Head of caudate nucleus (tissue), 42 donors: ENCODE results near the gene IL24.
A peak's percentile ranks its signal among the peaks of the same experiment; 100 is the strongest.
"Not testable (repeated sequence)": the region's sequence is repeated elsewhere in the genome, so short reads cannot be mapped to it uniquely, and the experiment has no call there.

Source experiments
- DNase-seq, 42 donors: peaks; one replicate each; pipeline versions ENCODE4 v3.0.0 to v3.0.0-alpha.2; 2020 to 2021; ENCODE audit warnings: mixed read lengths in 7 of 42
- intact Hi-C: fragments of 100-400 bp; cut with DNase I; formaldehyde crosslinking; loops from one replicate; pipeline ENCODE4 v1.15.0; 2022

Gene IL24

DNA sequence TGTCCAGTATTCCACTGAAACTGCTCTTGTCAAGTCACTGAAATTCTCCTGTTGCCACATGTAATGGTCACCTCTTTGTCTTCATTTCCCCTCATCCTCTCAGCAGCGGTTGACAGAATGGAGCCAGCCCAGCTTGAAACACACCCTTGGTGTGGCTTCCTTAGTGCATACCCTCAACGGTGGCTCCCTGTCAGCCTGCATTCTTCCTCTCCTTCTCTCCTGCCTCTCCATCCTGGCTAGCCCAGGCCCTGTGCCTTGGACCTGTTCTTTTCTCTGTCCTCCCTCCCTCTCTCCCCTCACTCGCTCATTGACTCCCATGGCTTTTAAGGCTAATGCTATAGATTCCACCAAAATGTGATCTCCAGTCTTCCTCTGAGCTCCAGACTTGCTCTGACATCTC, 20.8 kb downstream of the IL24 start:
- no peak for DNase-seq
- intact Hi-C loops, result loop anchor here (10.0 kb wide), 1 partner anchor 283 kb away; the partner anchor contains the start of gene DYRK3

DNA sequence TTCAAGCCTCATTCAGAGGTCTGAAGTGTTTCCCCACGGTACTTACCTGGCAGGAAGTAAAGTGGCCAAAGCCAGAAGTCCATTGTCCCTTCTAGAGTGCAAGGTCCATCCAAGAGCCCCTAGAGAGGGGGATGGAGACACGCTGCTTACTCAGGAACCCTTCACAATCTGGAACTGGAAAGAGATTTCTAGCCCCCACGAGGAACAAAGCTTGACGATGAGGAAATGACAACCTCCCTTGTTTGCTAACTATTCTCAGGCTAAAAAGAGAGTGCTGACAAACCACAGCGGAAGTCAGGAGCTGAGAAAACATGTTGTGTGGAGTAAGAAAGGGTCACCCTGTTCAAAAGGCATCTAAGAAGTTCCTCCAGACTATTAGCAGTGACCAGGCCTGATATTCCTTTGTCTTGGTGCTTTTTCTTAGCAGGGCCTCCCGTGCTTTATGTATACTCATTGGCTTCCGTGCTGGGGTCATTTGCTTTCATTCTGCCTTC, 24.6 kb downstream of the IL24 start, which contains the start of gene FCMR:
Gene FCMR, minus strand, starts transcription at position 170 of the 494 bp plus-strand sequence. Its CDS starts 87 bp downstream, at position 83.
- peak in 16 of 42 donors; percentile 16 to 58 (median 32) for DNase-seq
- intact Hi-C loops, result no loop called here

DNA sequence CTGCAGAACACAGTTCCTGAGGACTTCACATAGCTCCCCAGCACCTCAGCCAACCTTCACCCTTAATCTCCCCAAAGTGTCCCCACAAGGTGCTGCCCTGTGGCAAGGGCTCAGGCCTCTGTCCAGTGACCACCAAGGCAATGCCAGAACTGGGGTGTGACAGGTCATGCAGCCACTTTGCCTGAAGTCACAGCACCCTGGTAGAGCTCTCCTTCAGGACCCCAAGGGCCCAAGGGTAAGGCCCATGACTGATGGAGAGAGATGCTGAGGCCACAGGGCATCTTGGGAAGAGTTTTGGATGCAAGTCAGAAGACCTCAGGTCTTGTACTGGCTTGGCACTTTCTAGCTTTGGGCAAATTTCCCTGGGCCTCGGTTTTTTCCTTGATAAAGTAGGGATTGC, 25.3 kb downstream of the IL24 start:
- intact Hi-C loops, result no loop called here
- no peak for DNase-seq

DNA sequence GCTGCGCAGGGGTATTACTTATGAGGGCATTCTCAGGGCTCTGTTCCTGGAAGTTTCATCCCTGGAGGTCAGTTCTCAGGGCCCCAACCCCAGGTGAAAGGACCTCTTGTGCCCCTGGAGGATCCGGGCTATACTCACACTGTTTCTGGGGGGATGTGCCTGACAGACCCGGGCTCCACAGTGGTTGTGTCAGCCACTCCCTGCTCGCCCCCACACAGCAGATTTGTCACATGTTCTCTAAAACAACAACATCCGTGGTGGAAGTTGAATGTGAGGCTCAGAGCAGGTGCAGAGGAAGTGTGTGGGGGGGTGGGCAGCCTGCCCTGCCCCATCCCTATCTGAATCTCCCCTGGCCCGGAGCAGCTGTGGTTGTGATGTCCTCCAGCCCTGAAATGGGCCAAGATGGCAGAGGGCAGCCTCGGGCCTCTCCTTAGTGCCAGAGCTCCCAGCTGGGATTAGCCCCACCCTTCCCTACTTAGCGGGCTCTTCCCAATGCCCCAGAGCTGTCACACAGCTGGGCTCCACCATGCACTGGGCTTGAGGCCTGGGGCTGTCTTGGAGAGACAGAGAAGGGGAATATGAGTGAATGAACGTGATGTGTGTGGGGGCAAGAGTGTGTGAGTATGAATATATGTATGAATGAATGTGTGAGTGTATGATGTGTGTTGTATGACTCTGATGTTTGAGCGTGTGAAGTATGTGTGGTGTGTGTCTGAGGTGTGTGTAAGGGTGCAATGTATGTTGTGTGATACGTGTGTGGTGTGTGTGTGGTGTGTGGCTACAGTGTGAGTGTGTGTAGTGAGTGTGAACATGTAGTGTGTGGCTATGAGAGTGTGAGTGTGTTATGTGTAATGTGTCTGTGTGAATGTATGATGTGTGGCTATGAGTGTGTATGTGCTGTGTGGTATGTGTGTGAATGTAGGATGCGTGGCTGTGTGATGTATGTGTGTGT, 26.0 kb downstream of the IL24 start:
- intact Hi-C loops, result no loop called here
- DNase-seq, result peak in 1 of 42 donors; percentile 13

DNA sequence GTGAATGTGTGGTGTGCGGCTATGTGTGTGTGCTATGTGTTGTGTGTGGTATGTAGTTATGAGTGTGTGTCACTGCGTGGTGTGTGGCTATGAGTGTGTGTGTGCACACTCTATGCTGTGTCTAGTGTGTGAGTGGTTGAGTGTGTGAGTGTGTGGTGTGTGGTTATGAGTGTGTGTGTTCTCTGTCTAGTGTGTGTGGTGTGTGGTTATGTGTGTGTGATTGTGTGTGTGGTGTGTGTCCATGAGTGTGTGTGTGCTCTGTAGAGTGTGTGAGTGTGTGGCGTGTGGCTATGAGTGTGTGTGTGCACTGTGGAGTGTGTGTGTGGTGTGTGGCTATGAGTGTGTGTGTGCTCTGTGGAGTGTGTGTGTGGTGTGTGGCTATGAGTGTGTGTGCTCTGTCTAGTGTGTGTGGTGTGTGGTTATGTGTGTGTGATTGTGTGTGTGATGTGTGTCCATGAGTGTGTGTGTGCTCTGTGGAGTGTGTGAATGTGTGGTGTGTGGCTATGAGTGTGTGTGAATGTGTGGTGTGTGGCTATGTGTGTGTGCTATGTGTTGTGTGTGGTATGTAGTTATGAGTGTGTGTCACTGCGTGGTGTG, 26.8 kb downstream of the IL24 start:
- DNase-seq, intact Hi-C loops: not testable (repeated sequence)

DNA sequence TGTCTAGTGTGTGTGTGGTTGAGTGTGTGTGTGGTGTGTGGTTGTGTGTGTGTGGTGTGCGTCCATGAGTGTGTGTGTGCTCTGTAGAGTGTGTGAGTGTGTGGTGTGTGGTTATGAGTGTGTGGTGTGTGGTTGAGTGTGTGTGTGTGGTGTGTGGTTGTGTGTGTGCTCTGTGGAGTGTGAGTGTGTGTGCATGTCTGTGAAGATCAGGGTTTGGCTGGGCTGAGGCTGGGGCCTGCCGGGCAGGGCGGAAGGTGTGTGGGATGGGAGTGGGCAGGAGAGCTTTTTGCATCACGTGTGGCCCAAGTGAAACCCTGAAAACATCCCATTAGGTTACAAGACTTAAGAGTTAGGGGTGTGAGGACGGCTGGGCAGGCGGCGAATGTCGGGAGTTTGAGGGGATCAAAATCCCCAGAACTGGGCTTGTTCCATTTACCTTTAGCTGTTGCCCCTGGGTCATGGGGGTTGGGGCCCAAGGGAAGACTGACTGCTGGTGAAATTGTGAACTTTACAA, 27.4 kb downstream of the IL24 start:
- DNase-seq, result no peak

DNA sequence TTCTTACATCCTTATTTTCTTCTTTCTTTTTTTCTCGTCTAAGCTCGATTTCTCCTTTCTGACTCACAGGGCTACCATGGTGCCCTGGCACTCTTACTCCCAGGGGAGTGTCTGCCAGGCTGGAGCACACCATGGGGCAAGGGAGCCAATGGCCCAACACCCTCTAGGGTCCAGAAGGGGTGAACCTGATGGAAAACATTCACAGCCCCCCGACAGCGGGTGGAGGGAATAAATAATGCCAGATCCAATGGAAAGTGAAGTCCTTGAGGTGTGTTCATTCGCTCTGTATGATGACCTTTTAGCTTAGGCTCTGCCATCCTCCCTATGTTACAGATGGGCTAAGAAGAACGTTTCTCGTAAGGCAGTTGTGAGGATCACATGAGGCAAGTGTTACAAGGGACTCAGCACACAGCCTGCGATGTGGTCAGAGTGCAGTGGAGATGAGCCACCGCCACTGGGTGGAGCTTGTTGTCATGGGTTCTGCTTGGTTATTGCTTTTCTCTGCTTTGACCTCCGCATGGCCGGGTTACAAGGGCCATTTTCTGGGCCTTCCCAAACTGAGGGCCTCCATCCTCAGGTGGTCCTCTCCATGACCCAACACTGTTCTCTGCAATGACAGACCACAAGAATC, 28.0 kb downstream of the IL24 start:
- intact Hi-C loops, result no loop called here
- DNase-seq, result peak in 21 of 42 donors; percentile 17 to 64 (median 34)

More for the DNA sequence above, 27.4 kb downstream of the IL24 start:
- intact Hi-C loops, result no loop called here

DNA sequence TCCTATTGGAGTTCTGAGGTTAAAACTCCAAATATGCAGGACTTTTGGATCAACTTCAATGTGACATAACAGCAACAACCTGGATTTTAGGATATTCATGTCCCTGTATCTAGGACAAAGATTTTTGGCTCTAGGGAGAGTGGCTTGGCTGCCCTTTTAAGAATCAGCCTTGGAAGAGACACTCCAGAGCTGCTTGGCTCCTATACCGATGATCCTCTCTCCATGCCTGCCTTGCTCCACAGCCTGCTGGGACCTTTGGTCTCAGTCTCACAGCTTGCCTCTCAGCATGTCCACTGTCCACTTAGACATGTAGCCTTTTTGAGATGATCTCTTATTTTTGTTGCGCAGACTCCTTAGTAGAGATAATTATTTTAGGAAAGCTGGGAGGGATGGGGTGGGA, 29.0 kb downstream of the IL24 start:
- intact Hi-C loops, result no loop called here
- DNase-seq, result no peak

DNA sequence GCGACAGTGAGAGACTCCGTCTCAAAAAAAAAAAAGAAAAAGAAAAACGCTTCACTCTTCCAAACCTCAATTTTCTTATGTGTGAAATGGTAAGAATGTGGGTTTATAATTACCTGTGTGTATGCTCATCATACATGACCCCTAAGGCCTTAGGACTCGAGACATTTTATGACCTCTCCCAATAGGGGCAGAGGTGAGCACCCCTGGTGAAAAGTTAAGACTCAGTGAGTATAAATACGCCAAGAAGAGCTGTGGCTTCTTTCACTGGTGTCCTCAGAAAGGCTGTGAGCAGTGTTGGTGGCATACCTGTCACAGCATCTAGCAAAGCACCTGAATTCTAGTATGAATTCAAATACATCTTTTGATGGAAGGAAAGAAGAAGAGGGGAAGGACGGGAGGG, 32.3 kb downstream of the IL24 start:
- no peak for DNase-seq
- intact Hi-C loops, result no loop called here

DNA sequence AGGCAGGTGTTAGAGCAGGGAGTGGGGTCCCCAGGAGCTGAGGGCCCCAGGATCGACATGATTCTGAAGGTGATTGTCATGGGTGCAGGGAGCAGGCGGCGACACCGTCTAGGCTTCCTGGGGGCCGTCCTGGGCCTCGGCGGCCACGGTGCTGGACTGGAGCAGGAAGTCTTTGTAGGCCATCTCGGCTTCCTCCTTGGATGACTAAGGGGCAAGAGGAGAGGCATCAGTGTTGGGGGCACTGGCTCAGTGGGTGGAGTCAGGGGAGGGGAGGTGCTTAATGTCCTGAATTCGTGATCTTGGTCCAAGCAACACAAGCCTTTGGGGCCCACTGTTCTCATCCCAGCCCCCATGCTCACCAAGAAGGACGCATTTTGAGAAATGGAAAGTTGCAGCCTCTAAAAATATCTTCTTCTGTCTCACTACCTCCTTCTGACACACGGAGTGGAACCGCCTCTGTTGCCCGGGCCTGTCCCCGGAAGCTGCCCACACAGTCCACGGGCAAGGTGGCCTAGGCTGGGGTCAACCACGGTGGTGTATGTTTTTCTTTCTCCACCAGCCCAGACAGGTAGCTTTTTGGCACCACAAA, 33.1 kb downstream of the IL24 start:
- DNase-seq, result peak in 13 of 42 donors; percentile 5 to 45 (median 25)
- intact Hi-C loops, result no loop called here

DNA sequence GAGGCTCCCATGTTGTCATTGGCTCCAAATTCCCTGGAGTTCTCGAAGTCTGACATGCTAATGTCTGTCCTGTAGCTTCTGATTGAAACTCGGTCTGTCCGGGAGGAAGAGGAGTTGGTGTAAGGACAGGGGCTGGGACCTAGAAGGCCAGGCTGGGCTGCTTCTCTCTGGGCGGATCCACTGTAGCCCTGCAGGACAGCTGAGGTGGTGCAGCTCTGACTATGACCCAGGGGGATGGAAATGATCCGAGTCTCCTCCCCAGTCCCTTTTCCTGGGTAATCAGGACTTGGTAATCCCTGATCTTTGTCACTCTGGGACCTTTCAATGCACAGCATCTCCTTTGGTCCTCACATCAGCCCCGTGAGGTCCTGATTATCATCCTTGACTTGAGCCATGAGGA, 34.5 kb downstream of the IL24 start:
- no peak for DNase-seq
- intact Hi-C loops, result no loop called here

DNA sequence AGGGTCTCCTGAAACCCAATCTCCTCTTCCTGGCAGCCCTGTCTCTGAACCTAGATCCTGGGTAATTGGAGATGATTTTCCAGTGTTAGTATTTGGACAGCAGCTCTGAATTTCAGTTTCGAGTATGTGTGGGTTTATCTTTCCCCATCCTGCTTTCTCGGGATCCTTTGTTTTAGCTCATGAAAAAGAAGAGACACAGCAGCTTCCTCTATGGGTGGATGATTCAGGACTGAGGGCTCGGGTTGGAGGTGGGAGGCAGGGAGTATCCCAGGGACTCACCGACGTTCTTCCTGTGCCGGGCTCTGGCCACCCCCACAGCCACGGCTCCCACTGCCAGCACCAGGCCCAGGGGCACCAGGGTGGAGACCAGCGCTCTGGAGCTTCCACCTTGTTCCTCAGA, 34.9 kb downstream of the IL24 start:
- DNase-seq, result no peak
- intact Hi-C loops, result no loop called here

DNA sequence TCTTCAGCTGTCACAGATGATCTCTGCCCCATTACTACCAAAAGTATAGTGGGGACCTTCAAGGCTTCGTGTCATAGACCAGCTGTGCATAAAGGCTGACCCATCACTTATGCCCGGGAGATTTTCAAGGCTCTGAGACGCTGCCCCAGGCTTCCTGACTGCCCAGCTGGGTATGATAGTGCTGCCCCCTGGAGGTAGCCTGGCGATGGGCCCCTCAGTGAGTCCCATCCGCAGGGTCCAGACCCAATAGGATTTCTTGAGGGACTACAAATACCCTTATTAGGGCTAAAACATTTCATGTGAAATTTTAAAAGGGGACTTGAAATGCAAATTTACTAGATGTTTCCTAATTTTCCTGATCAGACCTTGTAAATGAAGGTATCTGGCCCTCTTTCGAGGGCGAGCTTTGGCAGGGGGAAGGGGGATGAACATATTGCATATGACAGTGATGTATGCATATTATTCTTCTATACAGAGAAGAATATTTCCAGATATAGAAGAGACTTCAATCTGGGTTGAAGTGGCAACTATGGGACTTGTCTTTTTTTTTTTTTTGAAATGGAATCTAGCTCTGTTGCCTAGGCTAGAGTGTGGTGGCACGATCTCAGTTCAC, 36.2 kb downstream of the IL24 start:
- intact Hi-C loops, result no loop called here
- peak in 17 of 42 donors; percentile 7 to 67 (median 34) for DNase-seq

DNA sequence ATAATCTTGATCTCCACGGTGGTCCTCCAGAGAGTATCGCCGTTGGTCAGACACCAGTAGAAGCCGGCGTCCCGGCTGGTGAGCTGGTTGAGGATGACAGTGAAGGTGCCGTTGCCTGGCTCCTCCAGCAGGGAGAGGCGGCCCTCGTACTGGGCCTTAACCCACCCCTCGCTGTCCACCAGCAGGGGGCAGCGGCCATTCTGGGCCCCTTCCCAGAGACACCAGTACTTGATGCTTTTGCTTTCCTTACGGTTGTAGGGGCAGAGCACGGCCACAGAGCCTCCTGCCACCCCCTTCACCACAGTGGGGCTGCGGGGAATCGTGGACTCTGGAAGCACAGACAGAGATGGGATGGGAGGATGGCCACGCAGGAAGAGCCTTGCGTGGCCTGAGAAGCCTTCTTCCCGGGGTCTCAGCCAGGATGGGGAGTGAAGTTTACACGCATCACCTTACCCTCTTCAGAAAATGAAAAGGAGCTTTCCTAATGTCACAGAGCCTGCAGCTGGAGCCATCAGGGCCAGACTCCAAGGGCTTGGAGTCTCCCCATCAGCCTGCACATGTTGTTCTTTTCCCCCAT, 38.3 kb downstream of the IL24 start:
- intact Hi-C loops, result no loop called here
- DNase-seq, result peak in 28 of 42 donors; percentile 9 to 70 (median 32)

DNA sequence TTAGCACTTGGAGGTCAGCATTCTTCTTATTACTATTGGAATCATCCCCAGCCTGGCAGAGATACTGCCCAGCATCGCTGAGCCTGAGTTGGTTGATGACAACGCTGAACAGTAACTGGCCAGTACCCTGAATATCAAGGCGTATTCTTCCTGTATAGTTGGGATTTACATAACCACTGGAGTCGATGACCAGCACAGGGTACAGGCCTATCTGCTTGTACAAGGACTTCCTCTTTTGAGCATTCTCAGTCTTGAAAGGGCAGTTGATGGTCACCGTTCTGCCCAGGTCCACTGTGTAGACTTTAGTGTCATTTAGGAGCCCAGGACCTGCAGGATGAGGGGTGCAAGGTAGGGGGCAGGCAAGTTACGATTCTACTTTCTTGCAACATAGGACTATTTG, 40.2 kb downstream of the IL24 start:
- DNase-seq, result peak in 1 of 42 donors; percentile 9
- intact Hi-C loops, result no loop called here

DNA sequence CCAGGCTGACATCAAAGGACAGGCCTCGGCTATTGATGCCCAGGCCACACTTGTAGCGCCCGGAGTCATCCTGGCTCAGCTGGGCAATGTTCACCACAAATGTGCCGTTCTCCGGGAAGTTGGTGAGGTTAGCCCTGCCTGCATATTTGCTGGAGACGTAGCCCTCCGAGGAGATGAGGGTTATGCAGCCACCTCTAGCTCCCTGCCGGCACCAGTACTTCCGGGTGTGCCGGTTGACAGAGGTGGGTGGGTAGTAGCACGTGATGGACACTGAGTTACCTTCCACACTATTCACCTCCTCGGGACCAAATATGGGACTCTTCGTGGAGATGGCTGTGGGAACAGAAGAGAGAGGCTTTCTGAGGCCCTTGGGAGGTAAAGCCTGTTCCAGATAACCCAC, 41.9 kb downstream of the IL24 start:
- intact Hi-C loops, result no loop called here
- no peak for DNase-seq

DNA sequence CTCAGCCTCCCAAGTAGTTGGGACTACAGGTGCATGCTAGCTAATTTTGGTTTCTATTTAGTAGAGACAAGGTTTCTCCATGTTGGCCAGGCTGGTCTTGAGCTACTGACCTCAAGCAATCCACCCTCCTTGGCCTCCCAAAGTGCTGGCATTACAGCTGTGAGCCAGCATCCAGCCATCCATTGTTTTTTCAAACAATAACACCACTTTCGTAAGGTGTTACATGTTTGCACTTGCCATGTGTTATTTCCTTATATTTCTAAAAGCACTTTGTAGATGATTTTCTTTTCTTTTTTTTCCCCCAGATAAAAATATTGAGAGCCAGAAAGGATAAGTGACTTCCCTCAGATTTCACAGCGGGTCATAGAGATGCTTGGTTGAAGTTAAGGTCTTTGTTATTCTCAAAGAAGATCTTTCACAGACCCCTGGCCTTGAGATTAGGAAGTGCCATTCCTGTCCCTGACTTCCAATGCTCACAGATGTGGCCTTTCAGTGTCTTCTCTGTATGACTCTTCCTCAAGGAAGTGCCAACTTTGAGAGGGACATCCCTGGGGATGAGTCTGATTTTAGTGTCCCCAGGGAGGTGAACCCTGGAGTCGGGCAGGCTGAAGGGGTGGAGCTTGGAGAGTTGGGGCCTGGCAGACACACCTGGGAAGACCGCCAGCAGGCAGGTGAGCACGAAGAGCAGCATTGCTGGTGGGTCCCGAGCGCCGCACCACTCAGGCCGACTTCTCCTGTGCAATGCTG, 42.8 kb downstream of the IL24 start:
- no peak for DNase-seq
- intact Hi-C loops, result no loop called here

DNA sequence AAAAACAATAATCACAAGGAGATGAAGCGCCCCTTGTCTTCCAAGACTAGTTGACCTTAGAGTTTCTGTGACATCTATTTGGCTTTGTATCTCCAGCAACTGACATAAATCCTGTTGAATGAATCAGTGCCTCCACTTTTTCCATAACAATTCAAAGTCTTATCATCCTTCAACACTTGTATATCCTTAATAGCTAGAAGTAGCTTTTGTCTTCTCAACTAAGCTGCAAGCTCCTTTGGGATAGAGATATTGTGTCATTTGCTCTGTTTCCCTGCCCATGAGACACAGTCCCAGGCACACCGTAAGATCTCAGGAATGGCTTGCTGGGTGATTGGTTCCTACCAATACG, 43.3 kb downstream of the IL24 start:
- intact Hi-C loops, result no loop called here
- no peak for DNase-seq
